Neuronal stem cell (in vitro differentiated cells): Measurements from ENCODE around the gene PICK1.

Source experiments
- DNase-seq: peaks from one replicate; pipeline ENCODE4 v3.0.0-alpha.2; 2013; ENCODE audit warnings: low spot score
- H2AFZ ChIP-seq: one replicate; pipeline ENCODE4 v1.6.1; 2013; ENCODE audit warnings: mild to moderate bottlenecking, low read length, inconsistent platforms
- H2AK5ac ChIP-seq: 2 replicates; pipeline ENCODE4 v1.6.1; 2013; ENCODE audit warnings: low read depth, mild to moderate bottlenecking, inconsistent platforms, low read length, moderate library complexity, mixed read lengths
- H2BK120ac ChIP-seq: 2 replicates; pipeline ENCODE4 v1.6.1; 2013; ENCODE audit warnings: low read depth, mild to moderate bottlenecking, inconsistent platforms, low read length, moderate library complexity, mixed read lengths
- H2BK12ac ChIP-seq: one replicate; pipeline ENCODE4 v1.6.1; 2013; ENCODE audit warnings: low read length, inconsistent platforms
- H2BK15ac ChIP-seq: 2 replicates; pipeline ENCODE4 v1.6.1; 2013; ENCODE audit warnings: mild to moderate bottlenecking, low read length, inconsistent platforms, mixed read lengths
- H2BK5ac ChIP-seq: one replicate; pipeline ENCODE4 v1.6.1; 2013; ENCODE audit warnings: inconsistent platforms, mild to moderate bottlenecking, low read length, moderate library complexity
- H3K14ac ChIP-seq: one replicate; pipeline ENCODE4 v1.6.1; 2013; ENCODE audit warnings: low read length, inconsistent platforms
- H3K18ac ChIP-seq: 2 replicates; pipeline ENCODE4 v1.6.1; 2013; ENCODE audit warnings: low read length, inconsistent platforms
- H3K23ac ChIP-seq: 2 replicates; pipeline ENCODE4 v1.6.1; 2013; ENCODE audit warnings: low read depth, mild to moderate bottlenecking, mixed read lengths, low read length, inconsistent platforms; ENCODE audit not compliant: poor library complexity
- H3K27ac ChIP-seq: replicated peaks from 3 replicates; pipeline ENCODE4 v1.5.1; 2013; ENCODE audit warnings: low read length, inconsistent platforms
- H3K27me3 ChIP-seq, 3 experiments: 2 replicates each; pipeline ENCODE4 v1.6.1; 2013; ENCODE audit warnings: low read length in 3 of 3, mild to moderate bottlenecking in 2 of 3, inconsistent platforms in 1 of 3, low read depth in 1 of 3, mixed read lengths in 1 of 3, moderate library complexity in 1 of 3; ENCODE audit not compliant: control insufficient read depth in 3 of 3, insufficient read depth in 3 of 3
- H3K36me3 ChIP-seq, 2 donors: replicated peaks in 1 of 2; 2 replicates each; pipeline ENCODE4 v1.6.1; 2013; ENCODE audit warnings: low read length in 2 of 2; ENCODE audit not compliant: control insufficient read depth in 2 of 2, insufficient read depth in 2 of 2
- H3K4ac ChIP-seq: 2 replicates; pipeline ENCODE4 v1.6.1; 2013; ENCODE audit warnings: inconsistent platforms, mild to moderate bottlenecking, low read length, moderate library complexity
- H3K4me1 ChIP-seq, 2 donors: 1 replicate in 1 of 2; 2 replicates in 1 of 2; pipeline ENCODE4 v1.6.1; 2013; ENCODE audit warnings: low read length in 2 of 2, low read depth in 1 of 2; ENCODE audit not compliant: control insufficient read depth in 2 of 2, insufficient read depth in 1 of 2
- H3K4me2 ChIP-seq: one replicate; pipeline ENCODE4 v1.6.1; 2013; ENCODE audit warnings: mild to moderate bottlenecking, low read length, inconsistent platforms; ENCODE audit not compliant: insufficient read depth, poor library complexity, severe bottlenecking
- H3K4me3 ChIP-seq, 2 donors: 2 replicates each; pipeline ENCODE4 v1.5.1; 2013; ENCODE audit warnings: low read length in 2 of 2, mild to moderate bottlenecking in 2 of 2, inconsistent platforms in 1 of 2, moderate library complexity in 1 of 2
- H3K79me1 ChIP-seq: one replicate; pipeline ENCODE4 v1.6.1; 2013; ENCODE audit warnings: low read depth, mild to moderate bottlenecking, inconsistent platforms, low read length, moderate library complexity
- H3K9ac ChIP-seq: one replicate; pipeline ENCODE4 v1.6.1; 2013; ENCODE audit warnings: mild to moderate bottlenecking, low read depth, low read length, inconsistent platforms; ENCODE audit not compliant: poor library complexity
- H3K9me3 ChIP-seq, 2 donors: replicated peaks in 1 of 2; 2 replicates each; pipeline versions ENCODE3 to v1.6.1; 2013; ENCODE audit warnings: low read length in 2 of 2, mild to moderate bottlenecking in 2 of 2, inconsistent platforms in 1 of 2, low read depth in 1 of 2, mixed read lengths in 1 of 2, moderate library complexity in 1 of 2; ENCODE audit not compliant: control insufficient read depth in 2 of 2, insufficient read depth in 1 of 2
- H4K8ac ChIP-seq: one replicate; pipeline ENCODE4 v1.6.1; 2013; ENCODE audit warnings: low read depth, mild to moderate bottlenecking, inconsistent platforms, low read length, moderate library complexity
- H4K91ac ChIP-seq: one replicate; pipeline ENCODE4 v1.6.1; 2013; ENCODE audit warnings: low read length, low read depth, mild to moderate bottlenecking, inconsistent platforms; ENCODE audit not compliant: poor library complexity
- WGBS, 2 donors: extraction: QIAGEN DNeasy Blood & Tissue Kit; methylation state at CpG; one replicate each; pipeline ENCODE4 v1.1.7; 2013; ENCODE audit warnings: missing lambda C conversion rate in 2 of 2, mixed read lengths in 1 of 2; ENCODE audit not compliant: insufficient read length in 2 of 2, insufficient replicate concordance in 1 of 2; ENCODE audit errors: extremely low coverage in 2 of 2; 5-methylcytosine and 5-hydroxymethylcytosine counted together

Gene PICK1

GRCh38 chr22:38085056-38085455 lies 27.9 kb downstream of the PICK1 start:
- peak overlapping the region; percentile 85 for H2BK5ac ChIP-seq
- H3K27ac ChIP-seq = no peak overlapping the region
- no peak overlapping the region for H3K4me3 ChIP-seq
- peak overlapping the region; percentile 3 for H3K9ac ChIP-seq
- peak overlapping the region; percentile 100 for H2BK15ac ChIP-seq
- H3K18ac ChIP-seq = peak overlapping the region; percentile 96
- no peaks in the 10 kb centered on the region for H3K9me3 ChIP-seq
- H3K36me3 ChIP-seq = peaks cover 0 to 2% of the 10 kb centered on the region in 2 donors
- H2AFZ ChIP-seq = no peak overlapping the region
- WGBS, 2 donors = no CpG with 5 or more reads among the region's 12 CpGs
- peak overlapping the region; percentile 84 for H3K4ac ChIP-seq
- peak overlapping the region; percentile 100 for H2AK5ac ChIP-seq
- H3K79me1 ChIP-seq = peaks cover 4% of the 10 kb centered on the region
- no peak overlapping the region for H3K4me2 ChIP-seq
- H2BK120ac ChIP-seq = peak overlapping the region; percentile 93
- H2BK12ac ChIP-seq = peak overlapping the region; percentile 100
- no peak for DNase-seq
- H4K91ac ChIP-seq = peak overlapping the region; percentile 89
- peak overlapping the region; percentile 90 for H3K14ac ChIP-seq
- H4K8ac ChIP-seq = no peak overlapping the region
- H3K4me1 ChIP-seq = peaks cover 10 to 59% of the 10 kb centered on the region in 2 donors
- H3K23ac ChIP-seq = peak overlapping the region; percentile 73
- H3K27me3 ChIP-seq = peaks cover 0 to 38% (median 7%) of the 10 kb centered on the region in 3 experiments

- H2BK120ac ChIP-seq = peak overlapping the region; percentile 93
These were observed 28.3 kb downstream of the PICK1 start for GRCh38 chr22:38085501-38085900.

DNA sequence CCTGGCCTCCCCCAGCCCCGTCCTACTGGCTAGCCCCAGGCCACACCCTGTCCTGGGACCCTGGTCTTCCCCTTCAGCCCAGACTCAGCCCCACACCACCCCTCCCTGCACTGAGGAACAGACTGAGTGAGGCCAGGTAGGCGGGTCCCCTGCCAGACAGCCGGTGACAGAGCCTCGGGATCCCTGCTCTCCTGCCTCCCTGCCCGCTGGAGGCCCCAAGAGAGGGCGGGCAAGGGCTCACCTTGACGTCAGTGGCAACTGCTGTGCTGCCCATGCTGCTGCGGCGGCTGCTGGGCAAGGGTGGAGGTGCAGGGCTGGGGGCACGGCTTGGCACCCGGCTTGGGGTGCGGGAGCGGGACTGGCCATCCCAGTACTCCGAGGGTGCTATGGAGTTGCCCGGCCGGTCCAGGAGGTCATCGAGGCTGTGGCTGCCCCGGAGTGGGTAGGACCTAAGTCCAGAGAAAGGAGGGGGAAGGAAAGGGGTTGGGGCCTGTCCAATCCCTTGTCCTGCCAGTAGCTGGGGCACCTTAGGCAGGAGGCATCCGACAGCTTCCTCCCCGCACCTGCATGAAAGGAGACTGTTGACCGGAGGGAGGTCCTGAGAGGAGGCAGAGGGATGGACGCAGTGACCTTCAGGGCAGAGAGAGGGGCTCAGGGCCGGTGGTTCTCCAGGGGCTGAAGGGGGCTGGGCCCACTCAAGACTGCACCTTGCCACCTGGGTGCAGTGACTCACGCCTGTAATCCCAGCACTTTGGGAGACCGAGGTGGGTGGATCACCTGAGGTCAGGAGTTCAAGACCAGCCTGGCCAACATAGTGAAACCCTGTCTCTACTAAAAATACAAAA lies 29.0 kb downstream of the PICK1 start:
- peaks cover 10 to 58% of the 10 kb centered on the region in 2 donors for H3K4me1 ChIP-seq
- no peak overlapping the region for H3K4me2 ChIP-seq
- peak overlapping the region; percentile 85 for H2BK5ac ChIP-seq
- no CpG with 5 or more reads among the region's 25 CpGs for WGBS, 2 donors
- H2BK15ac ChIP-seq = peak overlapping the region; percentile 100
- H3K79me1 ChIP-seq = peaks cover 2% of the 10 kb centered on the region
- H4K8ac ChIP-seq = peak overlapping the region; percentile 70
- DNase-seq = no peak
- peak overlapping the region; percentile 95 for H3K18ac ChIP-seq
- H2AK5ac ChIP-seq = peak overlapping the region; percentile 100
- H3K4ac ChIP-seq = peak overlapping the region; percentile 99
- no peak overlapping the region for H3K27ac ChIP-seq
- H3K4me3 ChIP-seq = no peak overlapping the region
- no peaks in the 10 kb centered on the region for H3K9me3 ChIP-seq
- H3K23ac ChIP-seq = peak overlapping the region; percentile 80
- H3K9ac ChIP-seq = peak overlapping the region; percentile 70
- peaks cover 0 to 2% of the 10 kb centered on the region in 2 donors for H3K36me3 ChIP-seq
- peak overlapping the region; percentile 100 for H2BK12ac ChIP-seq
- H2BK120ac ChIP-seq = no peak overlapping the region
- no peak overlapping the region for H2AFZ ChIP-seq
- peak overlapping the region; percentile 85 for H4K91ac ChIP-seq
- peaks cover 0 to 26% (median 3%) of the 10 kb centered on the region in 3 experiments for H3K27me3 ChIP-seq
- peak overlapping the region; percentile 82 for H3K14ac ChIP-seq

More at GRCh38 chr22:38085501-38085900, 28.3 kb downstream of the PICK1 start:
- H4K91ac ChIP-seq = peak overlapping the region; percentile 43
- no peak overlapping the region for H3K14ac ChIP-seq
- peak overlapping the region; percentile 95 for H3K18ac ChIP-seq
- H2AFZ ChIP-seq = no peak overlapping the region
- no peak overlapping the region for H3K4me3 ChIP-seq
- peaks cover 0 to 33% (median 7%) of the 10 kb centered on the region in 3 experiments for H3K27me3 ChIP-seq
- no peak overlapping the region for H4K8ac ChIP-seq
- H2BK15ac ChIP-seq = peak overlapping the region; percentile 100
- H3K79me1 ChIP-seq = peaks cover 4% of the 10 kb centered on the region
- H3K23ac ChIP-seq = peak overlapping the region; percentile 73
- no peaks in the 10 kb centered on the region for H3K9me3 ChIP-seq
- peaks cover 0 to 2% of the 10 kb centered on the region in 2 donors for H3K36me3 ChIP-seq
- no CpG with 5 or more reads among the region's 5 CpGs for whole genome bisulfite sequencing, 2 donors
- no peak overlapping the region for H3K4me2 ChIP-seq
- peak overlapping the region; percentile 84 for H3K4ac ChIP-seq
- peak overlapping the region; percentile 100 for H2BK12ac ChIP-seq
- H2AK5ac ChIP-seq = peak overlapping the region; percentile 100
- H3K9ac ChIP-seq = peak overlapping the region; percentile 30
- peaks cover 10 to 59% of the 10 kb centered on the region in 2 donors for H3K4me1 ChIP-seq
- H2BK5ac ChIP-seq = peak overlapping the region; percentile 85
- no peak overlapping the region for H3K27ac ChIP-seq
- DNase-seq = no peak

DNA sequence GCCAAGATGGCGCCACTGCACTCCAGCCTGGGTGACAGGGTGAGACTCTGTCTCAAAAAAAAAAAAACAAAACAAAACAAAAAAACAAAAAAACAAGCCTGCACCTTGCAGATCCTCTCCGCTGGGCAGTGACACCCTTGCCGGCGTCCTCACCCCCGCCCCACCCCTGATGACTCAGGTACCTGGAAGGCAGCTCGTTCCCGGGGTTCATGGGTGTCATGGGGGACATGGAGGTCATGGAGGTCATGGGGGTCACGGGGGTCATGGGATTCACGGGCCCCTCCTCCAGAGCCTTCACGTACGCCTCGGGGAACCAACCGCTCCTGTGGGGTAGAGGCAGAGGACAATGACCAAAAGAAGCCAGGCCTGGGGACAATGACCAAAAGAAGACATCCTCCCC lies 29.7 kb downstream of the PICK1 start:
- Histone ChIP-seq H2AFZ (no peak overlapping the region), H3K4me1 (peaks cover 10 to 54% of the 10 kb centered on the region in 2 donors), H3K9me3 (no peaks in the 10 kb centered on the region), H3K27me3 (peaks cover 0 to 19% (median 0%) of the 10 kb centered on the region in 3 experiments), H3K9ac (no peak overlapping the region), H3K4me3 (no peak overlapping the region), H3K4me2 (no peak overlapping the region), H2BK5ac (no peak overlapping the region), H4K8ac (no peak overlapping the region), H3K18ac (peak overlapping the region; percentile 76), H2BK15ac (no peak overlapping the region), H3K27ac (no peak overlapping the region), H3K14ac (no peak overlapping the region), H2BK12ac (peak overlapping the region; percentile 73), H4K91ac (no peak overlapping the region), H3K4ac (no peak overlapping the region), H2AK5ac (no peak overlapping the region), H2BK120ac (no peak overlapping the region), H3K36me3 (peaks cover 0 to 2% of the 10 kb centered on the region in 2 donors), H3K79me1 (peaks cover 2% of the 10 kb centered on the region), H3K23ac (peak overlapping the region; percentile 80)
- no CpG with 5 or more reads among the region's 13 CpGs for WGBS, 2 donors
- DNase-seq = no peak
